Embryonic facial prominence (tissue), 1 donor: ENCODE results near the gene SETDB1.

Experiments
- DNase-seq: peaks from one replicate; pipeline ENCODE4 v3.0.0-alpha.2; 2016; ENCODE audit errors: extremely low spot score

Gene SETDB1

GRCh38 chr1:150974580-150975478 is 48.7 kb downstream of the SETDB1 start, which contains the start of gene CERS2:
Gene CERS2 (minus strand): TSS chr1:150974835. CDS start chr1:150969090, 5,745 bp downstream.
- DNase-seq = peak; percentile 64

GRCh38 chr1:150976401-150976821 is 50.2 kb downstream of the SETDB1 start:
- DNase-seq = no peak

GRCh38 chr1:150976879-150977694 is 50.9 kb downstream of the SETDB1 start:
- DNase-seq = no peak

GRCh38 chr1:150979092-150980056 is 53.2 kb downstream of the SETDB1 start:
- DNase-seq = peak; percentile 73

- DNase-seq = no peak
Observed at GRCh38 chr1:150981177-150981804, 55.1 kb downstream of the SETDB1 start.

- DNase-seq = no peak
Observed at GRCh38 chr1:150981805-150982712, 55.9 kb downstream of the SETDB1 start, which contains the start of gene ANXA9. Gene ANXA9 (plus strand): TSS chr1:150982292. CDS start chr1:150983106, 814 bp downstream.

GRCh38 chr1:150985179-150985825 is 59.1 kb downstream of the SETDB1 start:
- no peak for DNase-seq

- no peak for DNase-seq
Observed at GRCh38 chr1:150987924-150988323, 61.8 kb downstream of the SETDB1 start.

- DNase-seq = no peak
Observed at GRCh38 chr1:150992626-150993025, 66.5 kb downstream of the SETDB1 start.

- DNase-seq = no peak
Observed at GRCh38 chr1:150994248-150994647, 68.1 kb downstream of the SETDB1 start.

- DNase-seq = no peak
Observed at GRCh38 chr1:150995460-150995859, 69.3 kb downstream of the SETDB1 start.

GRCh38 chr1:150995896-150996295 is 69.7 kb downstream of the SETDB1 start:
- DNase-seq = no peak

GRCh38 chr1:150997126-150997872 is 71.1 kb downstream of the SETDB1 start:
- no peak for DNase-seq

GRCh38 chr1:150997949-150998348 is 71.8 kb downstream of the SETDB1 start:
- DNase-seq = no peak

- DNase-seq = no peak
Observed at GRCh38 chr1:150999051-150999674, 73.0 kb downstream of the SETDB1 start.

- no peak for DNase-seq
Observed at GRCh38 chr1:150999926-151000325, 73.8 kb downstream of the SETDB1 start.

GRCh38 chr1:151000408-151000807 is 74.2 kb downstream of the SETDB1 start:
- no peak for DNase-seq

- no peak for DNase-seq
Observed at GRCh38 chr1:151001602-151002001, 75.4 kb downstream of the SETDB1 start.
